ENCODE results near the gene NFAM1. TPM values are rescaled to one million over a fixed set of nuclear protein-coding genes. Genes with fewer than 3 reads are reported as not detected.

NFAM1 gene
- total and polyA plus RNA-seq, 2 donors (not counting 3 experiments of a cell fraction or from before 2014, with no cell fraction given) = not detected

DNA sequence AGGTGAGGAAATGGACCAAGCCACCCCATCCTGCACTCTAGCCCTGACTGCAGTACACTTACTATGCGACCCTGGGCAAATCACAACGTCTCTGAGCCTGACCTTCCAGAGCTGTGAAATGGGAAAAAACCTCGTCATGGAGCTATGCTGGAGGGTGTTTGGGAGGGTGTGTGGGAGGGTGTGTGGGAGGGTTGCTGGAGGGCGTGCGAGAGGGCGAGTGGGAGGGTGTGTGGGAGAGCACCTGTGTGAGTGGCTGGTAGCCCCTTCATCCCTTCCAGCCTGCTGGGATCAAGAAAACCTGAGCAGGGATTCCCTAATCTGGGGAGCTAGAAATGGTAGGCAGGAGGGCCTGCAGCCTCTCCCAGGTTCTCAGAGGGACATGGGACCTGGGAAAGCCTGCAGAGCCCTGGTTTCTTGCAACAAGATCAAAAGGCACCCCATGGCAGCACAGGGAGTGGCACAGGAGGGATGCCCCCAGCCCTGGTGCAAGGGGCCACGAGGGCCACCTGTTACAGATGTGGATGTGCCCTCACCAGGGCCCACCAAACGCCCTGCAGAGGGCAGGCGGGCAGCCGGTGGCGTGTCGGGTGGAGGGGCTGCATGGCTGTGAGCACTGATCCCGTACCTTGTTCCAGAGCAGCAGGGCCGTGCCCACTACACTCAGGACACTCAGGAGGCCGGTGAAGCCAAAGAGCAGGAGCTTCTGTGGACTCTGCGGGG, 23.2 kb downstream of the NFAM1 start:
- no peaks in the 10 kb centered on the region for H3K9me3 ChIP-seq (replicated peaks; ENCODE audit: control insufficient read depth, insufficient read depth, low read length)
- no peak overlapping the region for H3K4me3 ChIP-seq (replicated peaks in 1 of 3; ENCODE audit: insufficient read depth in 1 of 3, low read depth in 1 of 3, low read length in 3 of 3)
- no peak overlapping the region for H3K9ac ChIP-seq (replicated peaks; ENCODE audit: extremely low read depth, insufficient read depth, low read length)
- intact Hi-C loops (cut with micrococcal nuclease) (no loop called here), dilution Hi-C loops (cut with MboI; ENCODE audit: extremely low pct_ligation_motif_present, low sequenced_read_pairs) (no loop called here)
- POLR2A ChIA-PET = no interaction called here
- CTCF ChIA-PET = interaction anchor here (1.5 kb wide), 1 partner anchor 25 kb away, joined by 3 read pairs; no protein-coding TSS in a partner anchor
- no peaks in the 10 kb centered on the region for H3K9me1 ChIP-seq (replicated peaks; ENCODE audit: control insufficient read depth, extremely low read depth, insufficient read depth, low read length)
- no peaks in the 10 kb centered on the region for H3K79me2 ChIP-seq (ENCODE audit: control insufficient read depth, insufficient read depth, low read length)
- H3K36me3 ChIP-seq (ENCODE audit: control insufficient read depth in 2 of 2, extremely low read depth in 1 of 2, insufficient read depth in 2 of 2, low read length in 2 of 2) = no peaks in the 10 kb centered on the region
- H4K20me1 ChIP-seq (replicated peaks; ENCODE audit: control insufficient read depth, extremely low read depth, insufficient read depth, low read length) = no peaks in the 10 kb centered on the region
- no TSS peak for BruUV-seq (replicated peaks)
- FAIRE-seq = no peak
- H3K27me3 ChIP-seq (ENCODE audit: control insufficient read depth in 2 of 2, insufficient read depth in 2 of 2, low read length in 2 of 2) = no peaks in the 10 kb centered on the region
- no peak overlapping the region for H2AFZ ChIP-seq (ENCODE audit: low read depth, low read length)
- TF ChIP-seq JUN (IDR thresholded peaks at IDR 0.05; ENCODE audit: borderline replicate concordance, insufficient read depth, insufficient read length, low read depth) = no peak
- no peak for TF ChIP-seq POLR2A (IDR thresholded peaks at IDR 0.05; ENCODE audit: low read depth, low read length)
- TF ChIP-seq FOS (IDR thresholded peaks at IDR 0.05; ENCODE audit: borderline replicate concordance, insufficient read depth, low read length) = no peak
- no peak for TF ChIP-seq EZH2 (IDR thresholded peaks at IDR 0.05; ENCODE audit: borderline replicate concordance, low read depth, low read length, severe bottlenecking)
- TF ChIP-seq GATA2 (IDR thresholded peaks at IDR 0.05; ENCODE audit: insufficient read depth, insufficient read length, low read depth, low read length) = no peak
- TF ChIP-seq, protein P1, sequence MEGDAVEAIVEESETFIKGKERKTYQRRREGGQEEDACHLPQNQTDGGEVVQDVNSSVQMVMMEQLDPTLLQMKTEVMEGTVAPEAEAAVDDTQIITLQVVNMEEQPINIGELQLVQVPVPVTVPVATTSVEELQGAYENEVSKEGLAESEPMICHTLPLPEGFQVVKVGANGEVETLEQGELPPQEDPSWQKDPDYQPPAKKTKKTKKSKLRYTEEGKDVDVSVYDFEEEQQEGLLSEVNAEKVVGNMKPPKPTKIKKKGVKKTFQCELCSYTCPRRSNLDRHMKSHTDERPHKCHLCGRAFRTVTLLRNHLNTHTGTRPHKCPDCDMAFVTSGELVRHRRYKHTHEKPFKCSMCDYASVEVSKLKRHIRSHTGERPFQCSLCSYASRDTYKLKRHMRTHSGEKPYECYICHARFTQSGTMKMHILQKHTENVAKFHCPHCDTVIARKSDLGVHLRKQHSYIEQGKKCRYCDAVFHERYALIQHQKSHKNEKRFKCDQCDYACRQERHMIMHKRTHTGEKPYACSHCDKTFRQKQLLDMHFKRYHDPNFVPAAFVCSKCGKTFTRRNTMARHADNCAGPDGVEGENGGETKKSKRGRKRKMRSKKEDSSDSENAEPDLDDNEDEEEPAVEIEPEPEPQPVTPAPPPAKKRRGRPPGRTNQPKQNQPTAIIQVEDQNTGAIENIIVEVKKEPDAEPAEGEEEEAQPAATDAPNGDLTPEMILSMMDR (IDR thresholded peaks at IDR 0.05; ENCODE audit: extremely low read depth in 1 of 2, insufficient read depth in 1 of 2, low read depth in 1 of 2, low read length in 2 of 2) = no peak
- no peak for TF ChIP-seq POLR2AphosphoS5 (IDR thresholded peaks at IDR 0.05; ENCODE audit: insufficient read depth, low read depth, low read length)
- H3K4me1 ChIP-seq (ENCODE audit: control insufficient read depth, extremely low read depth, insufficient read depth, low read length) = no peaks in the 10 kb centered on the region
- H3K27ac ChIP-seq (ENCODE audit: insufficient read depth, low read depth, low read length) = no peak overlapping the region
- no peak overlapping the region for H3K4me2 ChIP-seq (ENCODE audit: insufficient read depth, low read length)
- no peak for DNase-seq (ENCODE audit: low read depth, low spot score)

Data from endothelial cell of umbilical vein (primary cell).